Neural cell (in vitro differentiated cells): Measurements from ENCODE around the gene ZNF804B. TPM values are rescaled to one million over a fixed set of nuclear protein-coding genes. Genes with fewer than 3 reads are reported as not detected.

Experiments used
- H2AFZ ChIP-seq: fragments of 200-600, 300-800 bp; sonication (generic), shearing (Covaris generic); 2 replicates; pipeline ENCODE4 v1.6.0; 2014; ENCODE audit warnings: low read depth, mild to moderate bottlenecking, antibody characterized with exemption, low read length, moderate library complexity
- H3F3A ChIP-seq: fragments of 200-600 bp; shearing (Covaris generic); 2 replicates; pipeline ENCODE4 v1.6.1; 2016; ENCODE audit warnings: mild to moderate bottlenecking, moderate library complexity, mixed read lengths, antibody characterized with exemption, low read length; ENCODE audit not compliant: insufficient read depth, poor library complexity, severe bottlenecking
- H3K27ac ChIP-seq: fragments of 200-600, 300-800 bp; sonication (generic), shearing (Covaris generic); 2 replicates; pipeline ENCODE4 v1.5.1; 2014; ENCODE audit warnings: mild to moderate bottlenecking, low read length, moderate library complexity
- H3K27me3 ChIP-seq: fragments of 300-800, 200-600 bp; sonication (generic), shearing (Covaris generic); 2 replicates; pipeline ENCODE4 v1.6.0; 2014; ENCODE audit warnings: mild to moderate bottlenecking, low read depth, low read length, moderate library complexity; ENCODE audit not compliant: insufficient read depth
- H3K36me3 ChIP-seq: fragments of 300-800, 200-600 bp; sonication (generic), shearing (Covaris generic); 2 replicates; pipeline ENCODE4 v1.5.1; 2014; ENCODE audit warnings: mild to moderate bottlenecking, antibody characterized with exemption, low read length, moderate library complexity; ENCODE audit not compliant: insufficient read depth
- H3K4me2 ChIP-seq: fragments of 300-800, 200-600 bp; sonication (generic), shearing (Covaris generic); 2 replicates; pipeline ENCODE4 v1.6.0; 2014; ENCODE audit warnings: mild to moderate bottlenecking, low read length
- H3K4me3 ChIP-seq: fragments of 300-800, 200-600 bp; sonication (generic), shearing (Covaris generic); 2 replicates; pipeline ENCODE4 v1.5.1; 2014; ENCODE audit warnings: mild to moderate bottlenecking, low read length, moderate library complexity
- H3K79me2 ChIP-seq: fragments of 200-600 bp; shearing (Covaris generic); replicated peaks from 2 replicates; pipeline ENCODE4 v1.6.0; 2014; ENCODE audit warnings: mild to moderate bottlenecking, low read length, moderate library complexity; ENCODE audit not compliant: insufficient read depth
- H3K9ac ChIP-seq: fragments of 300-800, 200-600 bp; sonication (generic), shearing (Covaris generic); 2 replicates; pipeline ENCODE4 v1.6.1; 2016; ENCODE audit warnings: mild to moderate bottlenecking, low read length, mixed read lengths
- H3K9me2 ChIP-seq: fragments of 200-600 bp; shearing (Covaris generic); 2 replicates; pipeline ENCODE4 v1.6.1; 2016; ENCODE audit warnings: mild to moderate bottlenecking, low read length, mixed read lengths; ENCODE audit not compliant: insufficient read depth
- H3K9me3 ChIP-seq: fragments of 200-600, 300-800 bp; sonication (generic), shearing (Covaris generic); 2 replicates; pipeline ENCODE4 v1.6.1; 2016; ENCODE audit warnings: mild to moderate bottlenecking, mixed run types, low read length, moderate library complexity, mixed read lengths
- H4K20me1 ChIP-seq: fragments of 200-600 bp; shearing (Covaris generic); 2 replicates; pipeline ENCODE4 v1.6.1; 2016; ENCODE audit warnings: mild to moderate bottlenecking, mixed run types; ENCODE audit not compliant: insufficient read depth
- EP300 ChIP-seq: fragments of 450-650 bp; conservative IDR thresholded peaks from 2 replicates; pipeline ENCODE4 v1.6.1; 2014; ENCODE audit warnings: antibody characterized with exemption, mild to moderate bottlenecking, moderate library complexity; ENCODE audit not compliant: poor library complexity, severe bottlenecking
- EZH2 ChIP-seq: fragments of 200-600, 300-800 bp; shearing (Covaris generic), sonication (generic); IDR thresholded peaks from 2 replicates; pipeline ENCODE4 v1.6.1; 2014; ENCODE audit warnings: antibody characterized with exemption, low read length, borderline replicate concordance, mild to moderate bottlenecking; ENCODE audit not compliant: insufficient read depth, poor library complexity, severe bottlenecking
- MXI1 ChIP-seq: fragments of 450-650 bp; conservative IDR thresholded peaks from 2 replicates; pipeline ENCODE4 v1.6.1; 2014; ENCODE audit warnings: antibody characterized with exemption, mild to moderate bottlenecking; ENCODE audit not compliant: poor library complexity, severe bottlenecking
- POLR2AphosphoS5 ChIP-seq: IDR thresholded peaks from 2 replicates; pipeline ENCODE4 v1.6.1; 2012
- RAD21 ChIP-seq: fragments of 450-650 bp; conservative IDR thresholded peaks from 2 replicates; pipeline ENCODE4 v1.6.1; 2014; ENCODE audit warnings: antibody characterized with exemption, mild to moderate bottlenecking, moderate library complexity
- REST ChIP-seq: IDR thresholded peaks from 2 replicates; pipeline ENCODE4 v1.6.1; 2012; ENCODE audit warnings: borderline replicate concordance
- SMC3 ChIP-seq: fragments of 450-650 bp; conservative IDR thresholded peaks from 2 replicates; pipeline ENCODE4 v1.6.1; 2014; ENCODE audit warnings: antibody characterized with exemption, mild to moderate bottlenecking, moderate library complexity; ENCODE audit not compliant: poor library complexity
- TAF1 ChIP-seq: IDR thresholded peaks from 2 replicates; pipeline ENCODE4 v1.6.1; 2012; ENCODE audit warnings: low read depth
- polyA plus RNA-seq: library from polyadenylated mRNA; depleted of rRNA; stranded (reverse); fragments of >200 nt; gene quantifications from 2 replicates; pipeline ENCODE4 v1.2.3, GENCODE V29; 2014
- TF ChIP-seq, protein P1 (sequence below): fragments of 450-650 bp; IDR thresholded peaks from 2 replicates; pipeline ENCODE4 v1.5.1; 2014; ENCODE audit warnings: antibody characterized with exemption, mild to moderate bottlenecking, moderate library complexity; ENCODE audit not compliant: poor library complexity, severe bottlenecking

Gene ZNF804B
- polyA plus RNA-seq, 1 donor from 2014 or later, result 0.37 TPM

GRCh38 chr7:89247207-89247606, 487.7 kb downstream of the ZNF804B start:
- no peak overlapping the region for H3K27ac ChIP-seq
- no peaks in the 10 kb centered on the region for H4K20me1 ChIP-seq
- no peak for TF ChIP-seq TAF1
- TF ChIP-seq EP300, result no peak
- no peak for TF ChIP-seq RAD21
- no peak for TF ChIP-seq MXI1
- TF ChIP-seq POLR2AphosphoS5, result no peak
- TF ChIP-seq REST, result no peak
- TF ChIP-seq SMC3, result no peak
- TF ChIP-seq, protein P1, sequence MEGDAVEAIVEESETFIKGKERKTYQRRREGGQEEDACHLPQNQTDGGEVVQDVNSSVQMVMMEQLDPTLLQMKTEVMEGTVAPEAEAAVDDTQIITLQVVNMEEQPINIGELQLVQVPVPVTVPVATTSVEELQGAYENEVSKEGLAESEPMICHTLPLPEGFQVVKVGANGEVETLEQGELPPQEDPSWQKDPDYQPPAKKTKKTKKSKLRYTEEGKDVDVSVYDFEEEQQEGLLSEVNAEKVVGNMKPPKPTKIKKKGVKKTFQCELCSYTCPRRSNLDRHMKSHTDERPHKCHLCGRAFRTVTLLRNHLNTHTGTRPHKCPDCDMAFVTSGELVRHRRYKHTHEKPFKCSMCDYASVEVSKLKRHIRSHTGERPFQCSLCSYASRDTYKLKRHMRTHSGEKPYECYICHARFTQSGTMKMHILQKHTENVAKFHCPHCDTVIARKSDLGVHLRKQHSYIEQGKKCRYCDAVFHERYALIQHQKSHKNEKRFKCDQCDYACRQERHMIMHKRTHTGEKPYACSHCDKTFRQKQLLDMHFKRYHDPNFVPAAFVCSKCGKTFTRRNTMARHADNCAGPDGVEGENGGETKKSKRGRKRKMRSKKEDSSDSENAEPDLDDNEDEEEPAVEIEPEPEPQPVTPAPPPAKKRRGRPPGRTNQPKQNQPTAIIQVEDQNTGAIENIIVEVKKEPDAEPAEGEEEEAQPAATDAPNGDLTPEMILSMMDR, result no peak
- TF ChIP-seq EZH2, result no peak
- no peaks in the 10 kb centered on the region for H3K36me3 ChIP-seq
- no peak overlapping the region for H3K4me3 ChIP-seq
- peaks cover 7% of the 10 kb centered on the region for H3K9me3 ChIP-seq
- H3K9ac ChIP-seq, result no peak overlapping the region
- H2AFZ ChIP-seq, result no peak overlapping the region
- H3K27me3 ChIP-seq, result no peaks in the 10 kb centered on the region
- H3K79me2 ChIP-seq, result no peaks in the 10 kb centered on the region
- H3F3A ChIP-seq, result no peaks in the 10 kb centered on the region
- H3K9me2 ChIP-seq, result no peaks in the 10 kb centered on the region
- H3K4me2 ChIP-seq, result no peak overlapping the region

GRCh38 chr7:89259085-89259484, 499.6 kb downstream of the ZNF804B start:
- H3F3A ChIP-seq, result no peaks in the 10 kb centered on the region
- H3K9me3 ChIP-seq, result no peaks in the 10 kb centered on the region
- no peaks in the 10 kb centered on the region for H3K36me3 ChIP-seq
- H3K79me2 ChIP-seq, result no peaks in the 10 kb centered on the region
- H3K27ac ChIP-seq, result no peak overlapping the region
- no peaks in the 10 kb centered on the region for H4K20me1 ChIP-seq
- H3K4me2 ChIP-seq, result no peak overlapping the region
- no peak overlapping the region for H3K9ac ChIP-seq
- no peak overlapping the region for H3K4me3 ChIP-seq
- H2AFZ ChIP-seq, result no peak overlapping the region
- H3K27me3 ChIP-seq, result no peaks in the 10 kb centered on the region
- TF ChIP-seq, protein P1, result no peak
- TF ChIP-seq POLR2AphosphoS5, result no peak
- TF ChIP-seq EP300, result no peak
- H3K9me2 ChIP-seq, result no peaks in the 10 kb centered on the region
